Astrocyte (in vitro differentiated cells and primary cell): Measurements from ENCODE around the gene FGD4.

Experiments
- EZH2 ChIP-seq: IDR thresholded peaks from 2 replicates; pipeline ENCODE4 v1.6.1; 2012; ENCODE audit warnings: mild to moderate bottlenecking, low read length, inconsistent platforms; ENCODE audit not compliant: insufficient read depth
- TF ChIP-seq, protein P1 (sequence below): IDR thresholded peaks from 2 replicates; pipeline ENCODE4 v1.5.1; 2011; ENCODE audit warnings: low read depth, mild to moderate bottlenecking, inconsistent platforms, low read length, moderate library complexity; ENCODE audit not compliant: insufficient read depth

DNA sequence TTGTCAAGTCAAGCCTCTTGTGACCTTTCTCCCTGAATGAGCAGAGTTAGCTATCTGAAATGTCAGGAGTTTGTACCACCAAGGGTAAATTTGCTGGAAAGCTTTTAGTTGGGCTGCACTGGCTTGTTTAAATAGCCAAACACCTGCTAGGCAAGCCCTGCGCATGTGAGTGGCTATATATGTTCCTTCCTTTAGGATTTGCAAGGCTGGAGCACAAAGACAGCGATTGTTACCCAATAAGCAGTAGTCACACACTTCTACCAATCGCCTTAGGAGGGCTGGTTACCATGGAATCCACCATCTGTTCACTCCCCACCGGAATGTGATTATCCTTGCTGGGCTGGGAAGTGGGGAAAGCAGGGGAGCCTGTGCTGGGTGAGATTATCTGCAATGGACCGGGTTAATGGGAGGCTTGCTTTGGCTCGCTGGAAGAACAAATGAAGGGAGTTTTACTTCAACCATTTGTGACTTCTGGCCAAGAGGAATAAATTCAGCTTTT is 102.5 kb downstream of the FGD4 start:
- TF ChIP-seq, protein P1, sequence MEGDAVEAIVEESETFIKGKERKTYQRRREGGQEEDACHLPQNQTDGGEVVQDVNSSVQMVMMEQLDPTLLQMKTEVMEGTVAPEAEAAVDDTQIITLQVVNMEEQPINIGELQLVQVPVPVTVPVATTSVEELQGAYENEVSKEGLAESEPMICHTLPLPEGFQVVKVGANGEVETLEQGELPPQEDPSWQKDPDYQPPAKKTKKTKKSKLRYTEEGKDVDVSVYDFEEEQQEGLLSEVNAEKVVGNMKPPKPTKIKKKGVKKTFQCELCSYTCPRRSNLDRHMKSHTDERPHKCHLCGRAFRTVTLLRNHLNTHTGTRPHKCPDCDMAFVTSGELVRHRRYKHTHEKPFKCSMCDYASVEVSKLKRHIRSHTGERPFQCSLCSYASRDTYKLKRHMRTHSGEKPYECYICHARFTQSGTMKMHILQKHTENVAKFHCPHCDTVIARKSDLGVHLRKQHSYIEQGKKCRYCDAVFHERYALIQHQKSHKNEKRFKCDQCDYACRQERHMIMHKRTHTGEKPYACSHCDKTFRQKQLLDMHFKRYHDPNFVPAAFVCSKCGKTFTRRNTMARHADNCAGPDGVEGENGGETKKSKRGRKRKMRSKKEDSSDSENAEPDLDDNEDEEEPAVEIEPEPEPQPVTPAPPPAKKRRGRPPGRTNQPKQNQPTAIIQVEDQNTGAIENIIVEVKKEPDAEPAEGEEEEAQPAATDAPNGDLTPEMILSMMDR: no peak
- TF ChIP-seq EZH2: no peak
